Measurements from ENCODE around the gene DUSP10.

- TF ChIP-seq TP53 (CRISPR knock-in tag; IDR thresholded peaks at IDR 0.05) (no peak), PREB (CRISPR knock-in tag; IDR thresholded peaks at IDR 0.05; ENCODE audit: borderline replicate concordance) (no peak), CTCF (IDR thresholded peaks at IDR 0.05) (no peak), IRF1 (CRISPR knock-in tag; IDR thresholded peaks at IDR 0.05) (no peak)
Observed at GRCh38 chr1:221732052-221732451, 9.8 kb downstream of the DUSP10 start.
